Measurements from ENCODE around the gene TMCO6. TPM values are rescaled to one million over a fixed set of nuclear protein-coding genes. Genes with fewer than 3 reads are reported as not detected.

Gene TMCO6
- polyA plus RNA-seq, 3 donors, result 12.6 to 18.7 (median 17.5) TPM

Other genes with a start within 250 kb of the TMCO6 start
- gene ANKHD1, start 237.6 kb upstream of the TMCO6 start, polyA plus RNA-seq, result 10 to 100 TPM; 32.7 to 42.7 (median 36.8) TPM
- 10 to 100 TPM; 32.4 to 75.8 (median 40.6) TPM for gene EIF4EBP3, start 91.8 kb upstream of the TMCO6 start, polyA plus RNA-seq
- gene SRA1, start 82.0 kb upstream of the TMCO6 start, polyA plus RNA-seq, result 10 to 100 TPM in 2 of 3 donors, 1 to 10 TPM in 1; 9.6 to 33.1 (median 30.2) TPM
- gene APBB3, start 74.9 kb upstream of the TMCO6 start, polyA plus RNA-seq, result 10 to 100 TPM; 18.5 to 24.3 (median 22.2) TPM
- 10 to 100 TPM; 31.2 to 65.9 (median 43.5) TPM for gene SLC35A4, start 74.6 kb upstream of the TMCO6 start, polyA plus RNA-seq
- gene CD14, start 6.3 kb upstream of the TMCO6 start, polyA plus RNA-seq, result 100 to 1,000 TPM in 1 of 3 donors, 10 to 100 TPM in 2; 14.1 to 162 (median 73.4) TPM
- 100 to 1,000 TPM in 2 of 3 donors, 10 to 100 TPM in 1; 89.9 to 200 (median 187) TPM for gene NDUFA2, start 8.2 kb downstream of the TMCO6 start, polyA plus RNA-seq
- 10 to 100 TPM; 39.8 to 70.2 (median 65.8) TPM for gene IK, start 8.4 kb downstream of the TMCO6 start, polyA plus RNA-seq
- gene WDR55, start 25.5 kb downstream of the TMCO6 start, polyA plus RNA-seq, result 10 to 100 TPM; 12.1 to 16.9 (median 15.7) TPM
- gene DND1, start 34.1 kb downstream of the TMCO6 start, polyA plus RNA-seq, result 1 to 10 TPM in 1 of 3 donors, under 1 TPM in 2; 0.68 to 1.4 (median 0.79) TPM
- gene HARS1, start 51.9 kb downstream of the TMCO6 start, polyA plus RNA-seq, result 10 to 100 TPM; 34.8 to 46.7 (median 44.6) TPM
- gene HARS2, start 52.0 kb downstream of the TMCO6 start, polyA plus RNA-seq, result 10 to 100 TPM; 12.0 to 14.5 (median 12.1) TPM
- 10 to 100 TPM; 26.8 to 91.7 (median 67.9) TPM for gene ZMAT2, start 61.0 kb downstream of the TMCO6 start, polyA plus RNA-seq
- gene PCDHA1, start 146.7 kb downstream of the TMCO6 start, polyA plus RNA-seq, result under 1 TPM in 2 of 3 donors, not detected in 1; 0.03 to 0.11 TPM
- gene PCDHA2, start 155.4 kb downstream of the TMCO6 start, polyA plus RNA-seq, result under 1 TPM in 2 of 3 donors, not detected in 1; 0.03 to 0.09 TPM
- under 1 TPM; 0.11 to 0.52 (median 0.12) TPM for gene PCDHA3, start 161.6 kb downstream of the TMCO6 start, polyA plus RNA-seq
- gene PCDHA4, start 167.6 kb downstream of the TMCO6 start, polyA plus RNA-seq, result 1 to 10 TPM in 1 of 3 donors, under 1 TPM in 2; under 0.01 to 1.7 (median 0.04) TPM
- under 1 TPM; 0.06 to 0.13 (median 0.11) TPM for gene PCDHA5, start 182.2 kb downstream of the TMCO6 start, polyA plus RNA-seq
- under 1 TPM in 2 of 3 donors, not detected in 1; 0.10 to 0.49 TPM for gene PCDHA6, start 188.5 kb downstream of the TMCO6 start, polyA plus RNA-seq
- under 1 TPM; 0.10 to 0.22 (median 0.14) TPM for gene PCDHA7, start 194.8 kb downstream of the TMCO6 start, polyA plus RNA-seq
- gene PCDHA8, start 201.7 kb downstream of the TMCO6 start, polyA plus RNA-seq, result under 1 TPM in 2 of 3 donors, not detected in 1; 0.01 to 0.07 TPM
- under 1 TPM in 1 of 3 donors, not detected in 2; 0.02 TPM for gene PCDHA9, start 208.9 kb downstream of the TMCO6 start, polyA plus RNA-seq
- gene PCDHA10, start 216.4 kb downstream of the TMCO6 start, polyA plus RNA-seq, result under 1 TPM in 2 of 3 donors, not detected in 1; 0.11 to 0.17 TPM
- gene PCDHA11, start 229.5 kb downstream of the TMCO6 start, polyA plus RNA-seq, result under 1 TPM in 2 of 3 donors, not detected in 1; 0.03 to 0.15 TPM
- under 1 TPM in 2 of 3 donors, not detected in 1; 0.03 to 0.21 TPM for gene PCDHA12, start 235.9 kb downstream of the TMCO6 start, polyA plus RNA-seq
- under 1 TPM; 0.11 to 0.25 (median 0.16) TPM for gene PCDHA13, start 242.7 kb downstream of the TMCO6 start, polyA plus RNA-seq